ENCODE measurements around the gene LRP10. TPM values are rescaled to one million over a fixed set of nuclear protein-coding genes. Genes with fewer than 3 reads are reported as not detected.
"Not testable (repeated sequence)": the region's sequence is repeated elsewhere in the genome, so short reads cannot be mapped to it uniquely, and the experiment has no call there.

LRP10 gene
- total RNA-seq, 1 experiment from 2014 or later = 61.1 TPM

- no peak for DNase-seq (ENCODE audit: low spot score)
Observed at GRCh38 chr14:22842211-22843122, 29.1 kb upstream of the LRP10 start.

GRCh38 chr14:22843123-22843925 lies 28.2 kb upstream of the LRP10 start:
- DNase-seq (ENCODE audit: low spot score) = no peak

- no peak for DNase-seq (ENCODE audit: low spot score)
Observed at GRCh38 chr14:22844221-22845102, 27.1 kb upstream of the LRP10 start.

GRCh38 chr14:22845103-22845394 lies 26.5 kb upstream of the LRP10 start:
- no peak for DNase-seq (ENCODE audit: low spot score)

GRCh38 chr14:22845821-22846625 lies 25.5 kb upstream of the LRP10 start:
- no peak for DNase-seq (ENCODE audit: low spot score)

GRCh38 chr14:22846811-22847307 lies 24.7 kb upstream of the LRP10 start:
- no peak for DNase-seq (ENCODE audit: low spot score)

- no peak for DNase-seq (ENCODE audit: low spot score)
Observed at GRCh38 chr14:22847661-22848341, 23.7 kb upstream of the LRP10 start.

GRCh38 chr14:22848351-22849164 lies 23.0 kb upstream of the LRP10 start:
- DNase-seq (ENCODE audit: low spot score) = no peak

- no peak for DNase-seq (ENCODE audit: low spot score)
Observed at GRCh38 chr14:22849212-22849819, 22.2 kb upstream of the LRP10 start.

- no peak for DNase-seq (ENCODE audit: low spot score)
Observed at GRCh38 chr14:22850944-22851764, 20.4 kb upstream of the LRP10 start.

GRCh38 chr14:22852178-22852577 lies 19.4 kb upstream of the LRP10 start:
- DNase-seq (ENCODE audit: low spot score) = not testable (repeated sequence)

GRCh38 chr14:22852599-22852939 lies 19.0 kb upstream of the LRP10 start:
- no peak for DNase-seq (ENCODE audit: low spot score)

- DNase-seq (ENCODE audit: low spot score) = peak; percentile 81
Observed at GRCh38 chr14:22852940-22853767, 18.4 kb upstream of the LRP10 start.

- not testable (repeated sequence) for DNase-seq (ENCODE audit: low spot score)
Observed at GRCh38 chr14:22854296-22854695, 17.2 kb upstream of the LRP10 start.

GRCh38 chr14:22854963-22855724 lies 16.4 kb upstream of the LRP10 start:
- no peak for DNase-seq (ENCODE audit: low spot score)

GRCh38 chr14:22856428-22856827 lies 15.1 kb upstream of the LRP10 start:
- DNase-seq (ENCODE audit: low spot score) = no peak

Data from HT-29 (cell line).